Skin epidermis (tissue), 12 donors: ENCODE results near the gene IDNK.

Source experiments
- H3K27ac ChIP-seq, 21 experiments: fragments of 200-600 bp; sonication (generic) in 11 of 21; one replicate each; pipeline ENCODE4 v1.5.0; 2020; ENCODE audit warnings: mild to moderate bottlenecking in 3 of 21, inconsistent platforms in 2 of 21, moderate library complexity in 2 of 21
- H3K4me3 ChIP-seq, 7 experiments: fragments of 200-600 bp; sonication (generic) in 2 of 7; one replicate each; pipeline ENCODE4 v1.5.0; 2020; ENCODE audit warnings: inconsistent platforms in 2 of 7, mild to moderate bottlenecking in 2 of 7, moderate library complexity in 1 of 7

Gene IDNK

GRCh38 chr9:83630938-83631457 lies 8.1 kb downstream of the IDNK start:
- Histone ChIP-seq H3K4me3 (no peak overlapping the region), H3K27ac (no peak overlapping the region)

GRCh38 chr9:83633255-83633654 lies 10.3 kb downstream of the IDNK start:
- Histone ChIP-seq H3K27ac (no peak overlapping the region), H3K4me3 (no peak overlapping the region)

- H3K27ac ChIP-seq = no peak overlapping the region
- H3K4me3 ChIP-seq = no peak overlapping the region
These were observed 10.7 kb downstream of the IDNK start for GRCh38 chr9:83633676-83634075.

GRCh38 chr9:83636813-83637212 lies 13.9 kb downstream of the IDNK start:
- Histone ChIP-seq H3K4me3 (no peak overlapping the region), H3K27ac (no peak overlapping the region)

- Histone ChIP-seq H3K27ac (no peak overlapping the region), H3K4me3 (no peak overlapping the region)
These were observed 14.4 kb downstream of the IDNK start for GRCh38 chr9:83637389-83637788.

- no peak overlapping the region for H3K4me3 ChIP-seq
- no peak overlapping the region for H3K27ac ChIP-seq
These were observed 16.3 kb downstream of the IDNK start for GRCh38 chr9:83639266-83639665.

GRCh38 chr9:83642793-83643192 lies 19.9 kb downstream of the IDNK start:
- no peak overlapping the region for H3K27ac ChIP-seq
- H3K4me3 ChIP-seq = no peak overlapping the region

GRCh38 chr9:83646500-83647239 lies 23.7 kb downstream of the IDNK start:
- Histone ChIP-seq H3K4me3 (no peak overlapping the region), H3K27ac (no peak overlapping the region)

GRCh38 chr9:83649080-83649479 lies 26.1 kb downstream of the IDNK start:
- Histone ChIP-seq H3K27ac (no peak overlapping the region), H3K4me3 (no peak overlapping the region)

- H3K27ac ChIP-seq = no peak overlapping the region
- no peak overlapping the region for H3K4me3 ChIP-seq
These were observed 26.6 kb downstream of the IDNK start for GRCh38 chr9:83649515-83649914.

- H3K4me3 ChIP-seq = no peak overlapping the region
These were observed 28.6 kb downstream of the IDNK start for GRCh38 chr9:83651558-83651957.

GRCh38 chr9:83652433-83652832 lies 29.5 kb downstream of the IDNK start:
- H3K4me3 ChIP-seq = no peak overlapping the region

More at GRCh38 chr9:83651558-83651957, 28.6 kb downstream of the IDNK start:
- no peak overlapping the region for H3K27ac ChIP-seq

GRCh38 chr9:83655433-83655832 lies 32.5 kb downstream of the IDNK start:
- no peak overlapping the region for H3K27ac ChIP-seq
- H3K4me3 ChIP-seq = no peak overlapping the region

More at GRCh38 chr9:83652433-83652832, 29.5 kb downstream of the IDNK start:
- no peak overlapping the region for H3K27ac ChIP-seq

GRCh38 chr9:83656032-83656680 lies 33.2 kb downstream of the IDNK start:
- H3K27ac ChIP-seq = no peak overlapping the region
- H3K4me3 ChIP-seq = no peak overlapping the region

- no peak overlapping the region for H3K27ac ChIP-seq
These were observed 34.0 kb downstream of the IDNK start for GRCh38 chr9:83656952-83657351.

GRCh38 chr9:83662933-83663332 lies 40.0 kb downstream of the IDNK start:
- no peak overlapping the region for H3K27ac ChIP-seq

More at GRCh38 chr9:83656952-83657351, 34.0 kb downstream of the IDNK start:
- no peak overlapping the region for H3K4me3 ChIP-seq

GRCh38 chr9:83665580-83666200 lies 42.7 kb downstream of the IDNK start:
- no peak overlapping the region for H3K4me3 ChIP-seq
- peak overlapping the region in 4 of 21 experiments; percentile 22 to 31 (median 27) for H3K27ac ChIP-seq

More at GRCh38 chr9:83662933-83663332, 40.0 kb downstream of the IDNK start:
- H3K4me3 ChIP-seq = no peak overlapping the region

GRCh38 chr9:83669067-83669466 lies 46.1 kb downstream of the IDNK start:
- no peak overlapping the region for H3K4me3 ChIP-seq
- no peak overlapping the region for H3K27ac ChIP-seq

- H3K27ac ChIP-seq = no peak overlapping the region
- H3K4me3 ChIP-seq = no peak overlapping the region
These were observed 47.4 kb downstream of the IDNK start for GRCh38 chr9:83670381-83670780.

- Histone ChIP-seq H3K4me3 (no peak overlapping the region), H3K27ac (no peak overlapping the region)
These were observed 48.5 kb downstream of the IDNK start for GRCh38 chr9:83671451-83671850.

- Histone ChIP-seq H3K27ac (no peak overlapping the region), H3K4me3 (no peak overlapping the region)
These were observed 52.5 kb downstream of the IDNK start for GRCh38 chr9:83675466-83675865.
